OCI-M2 (cell line): ENCODE data around the gene SCNM1.
"Not testable (repeated sequence)": the region's sequence is repeated elsewhere in the genome, so short reads cannot be mapped to it uniquely, and the experiment has no call there.

ENCODE experiments used
- DNase-seq: peaks from one replicate; lab custom pipeline; 2025; ENCODE audit not compliant: unreplicated experiment; lab: John Stamatoyannopoulos, UW

Gene SCNM1

GRCh38 chr1:151192047-151192446 lies 26.1 kb downstream of the SCNM1 start:
- no peak for DNase-seq

- DNase-seq = no peak
These were observed 27.4 kb downstream of the SCNM1 start for GRCh38 chr1:151193304-151193703.

- no peak for DNase-seq
These were observed 27.9 kb downstream of the SCNM1 start for GRCh38 chr1:151193856-151194255.

GRCh38 chr1:151194894-151195594 lies 29.1 kb downstream of the SCNM1 start:
- DNase-seq = not testable (repeated sequence)

GRCh38 chr1:151196292-151196800 lies 30.4 kb downstream of the SCNM1 start:
- no peak for DNase-seq

GRCh38 chr1:151197863-151198253 lies 31.9 kb downstream of the SCNM1 start:
- no peak for DNase-seq

GRCh38 chr1:151198254-151199127 lies 32.5 kb downstream of the SCNM1 start, which contains the start of gene PIP5K1A:
Gene PIP5K1A, plus strand, starts transcription at chr1:151198552. Its CDS starts 445 bp downstream, at chr1:151198997.
- DNase-seq = peak; percentile 89

GRCh38 chr1:151199873-151200581 lies 34.1 kb downstream of the SCNM1 start:
- no peak for DNase-seq

GRCh38 chr1:151205381-151205965 lies 39.5 kb downstream of the SCNM1 start:
- not testable (repeated sequence) for DNase-seq

- DNase-seq = no peak
These were observed 44.9 kb downstream of the SCNM1 start for GRCh38 chr1:151210830-151211229.

- no peak for DNase-seq
These were observed 46.2 kb downstream of the SCNM1 start for GRCh38 chr1:151211972-151212705.

GRCh38 chr1:151213560-151213959 lies 47.6 kb downstream of the SCNM1 start:
- no peak for DNase-seq
